Keratinocyte (primary cell): ENCODE data around the gene KCTD21. TPM values are rescaled to one million over a fixed set of nuclear protein-coding genes. Genes with fewer than 3 reads are reported as not detected.

ENCODE experiments used
- DNase-seq: peaks from one replicate; pipeline ENCODE4 v3.0.0-alpha.2; 2011; ENCODE audit warnings: low read depth, missing footprints, low spot score
- FAIRE-seq: peaks from 2 replicates; lab custom pipeline; 2011; peaks lifted over from hg19 to GRCh38; lab: Jason Lieb, UNC
- H2AFZ ChIP-seq: 2 replicates; pipeline ENCODE4 v1.6.0; 2012; ENCODE audit warnings: low read length, control low read depth, inconsistent platforms; ENCODE audit not compliant: control insufficient read depth
- H3K27ac ChIP-seq: 2 replicates; pipeline ENCODE4 v1.5.1; 2011; ENCODE audit warnings: low read length; ENCODE audit not compliant: control insufficient read depth, insufficient read depth
- H3K27me3 ChIP-seq: 3 replicates; pipeline ENCODE4 v1.6.0; 2011; ENCODE audit warnings: low read length; ENCODE audit not compliant: control insufficient read depth, insufficient read depth; ENCODE audit errors: extremely low read depth
- H3K36me3 ChIP-seq, 2 experiments: 2 replicates in 1 of 2; 3 replicates in 1 of 2; pipeline ENCODE4 v1.5.1; 2011; ENCODE audit warnings: low read length in 2 of 2, mild to moderate bottlenecking in 1 of 2; ENCODE audit not compliant: control insufficient read depth in 2 of 2, insufficient read depth in 2 of 2; ENCODE audit errors: extremely low read depth in 1 of 2
- H3K4me1 ChIP-seq: 3 replicates; pipeline ENCODE4 v1.5.1; 2011; ENCODE audit warnings: low read length; ENCODE audit not compliant: control insufficient read depth, insufficient read depth; ENCODE audit errors: extremely low read depth
- H3K4me2 ChIP-seq: 3 replicates; pipeline ENCODE4 v1.6.0; 2011; ENCODE audit warnings: low read depth, low read length; ENCODE audit not compliant: control insufficient read depth, insufficient read depth; ENCODE audit errors: extremely low read depth
- H3K4me3 ChIP-seq, 3 experiments: fragments of 200-600 bp in 1 of 3; sonication (generic) in 1 of 3; 2 replicates in 2 of 3; 3 replicates in 1 of 3; pipeline ENCODE4 v1.5.1; 2011 to 2016; ENCODE audit warnings: low read length in 3 of 3, mild to moderate bottlenecking in 3 of 3, control low read depth in 2 of 3, inconsistent platforms in 1 of 3, low read depth in 1 of 3, mixed read lengths in 1 of 3, mixed run types in 1 of 3, moderate library complexity in 1 of 3; ENCODE audit not compliant: control insufficient read depth in 2 of 3, insufficient read depth in 2 of 3; ENCODE audit errors: extremely low read depth in 1 of 3
- H3K79me2 ChIP-seq: 2 replicates; pipeline ENCODE4 v1.6.0; 2012; ENCODE audit warnings: low read length; ENCODE audit not compliant: control insufficient read depth, insufficient read depth
- H3K9ac ChIP-seq: 3 replicates; pipeline ENCODE4 v1.6.0; 2011; ENCODE audit warnings: low read length; ENCODE audit not compliant: control insufficient read depth, insufficient read depth; ENCODE audit errors: extremely low read depth
- H3K9me1 ChIP-seq: 3 replicates; pipeline ENCODE4 v1.6.0; 2011; ENCODE audit warnings: low read length; ENCODE audit not compliant: control insufficient read depth, insufficient read depth; ENCODE audit errors: extremely low read depth
- H3K9me3 ChIP-seq: 2 replicates; pipeline ENCODE4 v1.5.1; 2012; ENCODE audit warnings: low read depth, low read length; ENCODE audit not compliant: control insufficient read depth
- H4K20me1 ChIP-seq: 3 replicates; pipeline ENCODE4 v1.6.0; 2011; ENCODE audit warnings: low read length; ENCODE audit not compliant: control insufficient read depth, insufficient read depth; ENCODE audit errors: extremely low read depth
- CTCF ChIP-seq, 3 experiments: IDR thresholded peaks in 1 of 3; conservative IDR thresholded peaks in 1 of 3; optimal IDR thresholded peaks in 1 of 3; 2 replicates in 2 of 3; 3 replicates in 1 of 3; pipeline versions ENCODE3 to v1.5.1; 2011; ENCODE audit warnings: low read length in 3 of 3, mild to moderate bottlenecking in 3 of 3, moderate library complexity in 2 of 3, control low read depth in 1 of 3, inconsistent platforms in 1 of 3; ENCODE audit not compliant: insufficient read depth in 2 of 3; ENCODE audit errors: extremely low read depth in 1 of 3
- EZH2 ChIP-seq: IDR thresholded peaks from one replicate; pipeline ENCODE4 v1.6.1; 2012; ENCODE audit warnings: inconsistent platforms, mild to moderate bottlenecking, low read length, moderate library complexity
- dilution Hi-C: fragments of 300-500 bp; cut with MboI; formaldehyde crosslinking; loops from one replicate; pipeline ENCODE4 v1.7.0; 2020; ENCODE audit warnings: low sequenced_read_pairs; ENCODE audit not compliant: extremely low pct_ligation_motif_present
- polyA plus RNA-seq, 5 experiments: library from polyadenylated mRNA; depleted of rRNA in 3 of 5; stranded (reverse) in 3 of 5; stranded (forward) in 1 of 5; unstranded in 1 of 5; fragments of >200 nt; gene quantifications; 1 replicate in 1 of 5; 2 replicates in 3 of 5; 3 replicates in 1 of 5; pipeline versions ENCODE4 v1.2.1 to v1.2.3, GENCODE V29; 2011 to 2012; ENCODE audit warnings: missing spikeins in 2 of 5, low read depth in 1 of 5, low replicate concordance in 1 of 5

Gene KCTD21
- polyA plus RNA-seq, 1 donor (not counting 4 experiments of a cell fraction or from before 2014, with no cell fraction given): 10.4 TPM

- H2AFZ ChIP-seq: no peak overlapping the region
- no peak overlapping the region for H3K9ac ChIP-seq
- dilution Hi-C loops: no loop called here
- no peak for TF ChIP-seq CTCF (optimal IDR thresholded peaks at IDR 0.05 in 1 of 3, IDR thresholded peaks at IDR 0.05 in 1 of 3, conservative IDR thresholded peaks at IDR 0.05 in 1 of 3; ENCODE audit: extremely low read depth in 1 of 3, insufficient read depth in 2 of 3, low read length in 3 of 3)
- no peak for TF ChIP-seq EZH2
- H3K27ac ChIP-seq: no peak overlapping the region
- H3K36me3 ChIP-seq: peaks cover 4 to 7% of the 10 kb centered on the region in 2 experiments
- DNase-seq (no peak), FAIRE-seq (no peak)
- no peak overlapping the region for H3K4me3 ChIP-seq
- no peaks in the 10 kb centered on the region for H3K9me1 ChIP-seq
- H3K79me2 ChIP-seq: no peaks in the 10 kb centered on the region
- no peaks in the 10 kb centered on the region for H3K27me3 ChIP-seq
- no peaks in the 10 kb centered on the region for H3K4me1 ChIP-seq
- no peaks in the 10 kb centered on the region for H4K20me1 ChIP-seq
- no peak overlapping the region for H3K4me2 ChIP-seq
- no peaks in the 10 kb centered on the region for H3K9me3 ChIP-seq
These were observed 19.6 kb downstream of the KCTD21 start for GRCh38 chr11:78168539-78169477.

GRCh38 chr11:78166855-78167469 is 21.5 kb downstream of the KCTD21 start:
- dilution Hi-C loops: no loop called here
- no peak for TF ChIP-seq CTCF (optimal IDR thresholded peaks at IDR 0.05 in 1 of 3, IDR thresholded peaks at IDR 0.05 in 1 of 3, conservative IDR thresholded peaks at IDR 0.05 in 1 of 3; ENCODE audit: extremely low read depth in 1 of 3, insufficient read depth in 2 of 3, low read length in 3 of 3)
- no peak for TF ChIP-seq EZH2

More at GRCh38 chr11:78166855-78167469, 21.5 kb downstream of the KCTD21 start:
- H3K27ac ChIP-seq: no peak overlapping the region
- H3K4me1 ChIP-seq: no peaks in the 10 kb centered on the region
- DNase-seq (no peak), FAIRE-seq (no peak)
- H3K9me3 ChIP-seq: no peaks in the 10 kb centered on the region
- no peak overlapping the region for H3K4me2 ChIP-seq
- H3K4me3 ChIP-seq: no peak overlapping the region
- no peaks in the 10 kb centered on the region for H4K20me1 ChIP-seq
- no peaks in the 10 kb centered on the region for H3K9me1 ChIP-seq
- H3K27me3 ChIP-seq: no peaks in the 10 kb centered on the region
- H2AFZ ChIP-seq: no peak overlapping the region
- no peak overlapping the region for H3K9ac ChIP-seq
- H3K36me3 ChIP-seq: peaks cover 0 to under 1% of the 10 kb centered on the region in 2 experiments
- H3K79me2 ChIP-seq: no peaks in the 10 kb centered on the region
